Activated effector memory CD4-positive, alpha-beta T cell treated with Interleukin-2 at 50 U/mL for 16 hours (primary cell): ENCODE results near the gene GPS1.

Source experiments
- DNase-seq: peaks from one replicate; pipeline ENCODE4 v3.0.0-alpha.2; 2020

GPS1 gene

DNA sequence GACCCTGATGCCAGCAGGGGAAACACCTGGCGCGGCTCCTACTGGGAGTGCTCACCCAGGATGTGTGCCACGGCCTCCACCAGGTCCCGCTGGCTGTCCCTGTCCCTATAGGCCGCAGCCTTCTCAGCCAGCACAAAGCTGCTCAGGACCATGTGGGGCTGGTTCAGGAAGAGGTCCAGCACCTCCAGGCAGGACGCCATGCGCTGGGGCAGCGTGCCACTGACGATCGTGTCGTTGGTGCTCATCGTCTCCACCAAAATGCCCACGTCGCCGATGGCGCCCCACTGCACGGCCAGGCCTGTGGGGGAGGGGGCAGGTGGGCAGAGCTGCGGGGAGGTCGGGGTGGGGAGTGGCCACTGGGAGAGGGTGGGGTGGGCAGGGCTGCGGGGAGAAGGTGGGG lies 29.8 kb downstream of the GPS1 start:
- DNase-seq: no peak

DNA sequence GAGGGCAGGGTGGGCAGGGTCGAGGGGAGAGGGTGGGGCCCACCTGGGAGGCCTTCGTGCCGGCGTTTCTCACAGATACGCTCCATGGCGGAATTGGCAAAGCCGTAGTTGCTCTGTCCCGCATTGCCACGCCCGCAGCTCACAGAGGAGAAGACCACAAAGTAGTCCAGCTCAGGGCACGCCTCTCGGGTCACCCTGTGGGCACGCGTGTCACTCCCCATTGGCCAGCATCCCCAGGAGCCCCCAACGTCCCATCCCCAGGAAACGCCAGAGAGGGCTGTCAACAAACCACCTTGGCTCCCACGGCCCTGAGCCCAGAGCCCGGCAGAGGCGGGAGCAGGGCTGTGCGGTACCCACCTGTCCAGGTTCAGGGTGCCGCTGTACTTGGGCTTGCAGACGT lies 30.3 kb downstream of the GPS1 start:
- no peak for DNase-seq

DNA sequence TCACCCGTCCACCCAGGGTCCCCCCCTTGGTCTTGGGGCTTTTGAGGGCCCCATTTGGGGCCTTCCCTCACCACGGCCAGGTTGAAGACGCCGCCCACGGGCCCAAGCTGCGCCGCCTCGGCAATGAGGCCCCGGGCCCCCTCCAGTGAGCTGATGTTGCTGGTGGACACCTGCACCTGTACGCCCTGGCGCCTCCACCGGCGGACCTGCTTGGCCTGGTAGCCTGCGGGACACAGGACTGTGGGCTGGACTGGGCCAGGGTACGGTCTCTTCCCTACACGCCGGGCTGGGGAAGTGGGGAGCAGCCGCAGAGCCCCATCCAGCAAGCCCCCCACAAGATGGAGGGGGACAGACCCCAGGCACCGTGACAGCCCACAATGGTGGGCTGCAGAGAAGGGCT lies 30.8 kb downstream of the GPS1 start:
- no peak for DNase-seq

DNA sequence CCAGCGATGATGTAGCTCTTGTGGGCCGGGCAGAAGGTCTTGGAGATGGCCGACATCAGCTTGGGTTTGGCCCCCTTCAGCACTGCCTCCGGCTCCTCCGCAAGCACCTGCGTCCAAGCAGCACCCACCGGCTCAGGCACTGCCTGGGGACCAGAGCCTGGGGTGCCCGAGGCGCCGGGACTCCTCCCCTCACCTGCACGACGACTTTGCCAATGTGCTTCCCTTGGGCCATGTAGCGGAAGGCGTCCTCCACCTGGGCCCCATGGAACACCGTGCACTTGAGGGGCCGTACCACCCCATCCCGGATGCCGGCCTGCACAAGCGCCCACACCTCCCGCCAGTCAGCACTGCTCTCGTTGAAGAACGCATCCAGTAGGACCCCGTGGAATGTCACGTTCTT lies 31.3 kb downstream of the GPS1 start:
- no peak for DNase-seq

DNA sequence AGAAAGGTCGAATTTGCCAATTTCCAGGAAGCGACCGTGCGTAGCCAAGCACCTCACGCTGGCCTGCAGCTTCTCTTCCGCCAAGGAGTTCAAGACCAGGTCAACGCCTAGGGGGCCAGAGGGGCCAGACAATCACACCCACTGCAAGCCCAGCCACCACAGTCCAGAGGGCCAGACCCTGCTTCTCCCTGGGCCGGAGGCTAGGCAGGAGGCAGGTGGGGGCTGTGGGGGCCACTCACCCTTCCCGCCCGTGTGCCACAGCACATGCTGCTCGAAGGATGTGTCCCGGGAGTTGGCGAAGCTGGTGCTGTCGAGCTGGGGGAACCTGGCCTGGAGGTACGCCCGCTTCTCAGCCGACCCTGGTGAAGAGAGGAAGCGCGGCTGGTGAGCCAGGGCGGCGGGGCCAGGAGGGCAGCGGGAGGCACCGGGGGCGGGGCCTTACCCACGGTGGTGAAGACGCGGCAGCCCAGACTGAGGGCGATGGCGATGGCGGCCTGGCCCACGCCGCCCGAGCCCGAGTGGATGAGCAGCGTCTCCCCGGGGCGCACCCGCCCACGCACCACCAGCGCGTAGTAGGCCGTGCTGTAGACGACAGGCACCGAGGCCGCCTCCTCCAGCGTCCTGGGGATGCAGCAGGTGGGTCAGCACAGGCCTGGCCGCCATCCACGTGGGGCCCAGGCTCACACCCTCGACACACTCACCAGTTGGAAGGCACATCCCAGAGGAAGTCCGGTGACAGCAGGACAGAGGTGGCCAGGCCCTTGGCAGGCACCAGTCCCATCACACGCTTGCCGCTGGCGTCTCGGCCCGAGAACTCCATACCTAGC lies 32.0 kb downstream of the GPS1 start:
- DNase-seq: no peak

DNA sequence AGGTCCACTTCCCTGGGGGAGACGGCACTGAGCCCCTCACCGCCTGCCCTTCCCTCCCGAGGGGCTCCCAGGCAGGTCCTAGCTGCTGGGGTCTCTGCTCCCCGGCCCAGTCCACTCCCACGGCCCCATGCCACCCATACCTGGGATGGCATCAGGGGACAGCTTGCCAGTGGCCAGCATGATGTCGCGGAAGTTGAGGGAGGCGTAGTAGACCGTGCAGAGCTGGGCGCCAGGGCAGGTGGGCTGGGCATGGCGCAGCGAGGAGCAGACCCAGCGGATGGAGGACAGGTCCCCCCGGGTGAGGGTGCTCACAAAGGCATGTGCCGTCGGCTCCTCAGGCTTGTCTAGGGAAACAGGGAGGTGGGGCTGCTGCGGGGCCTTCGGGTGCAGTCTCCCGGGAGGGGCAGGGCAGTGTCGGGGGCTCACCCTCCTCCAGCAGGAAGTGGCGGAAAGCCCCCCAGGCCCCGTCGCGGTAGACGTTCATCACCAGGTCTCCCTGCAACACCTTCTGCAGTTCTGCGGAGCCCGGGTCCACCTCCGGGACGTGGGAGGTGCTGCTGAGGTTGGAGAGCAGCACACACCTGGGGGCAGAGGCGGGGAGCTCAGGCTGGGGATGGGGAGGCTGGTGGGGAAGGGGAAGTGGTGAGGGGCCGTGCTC lies 32.8 kb downstream of the GPS1 start:
- DNase-seq: no peak

DNA sequence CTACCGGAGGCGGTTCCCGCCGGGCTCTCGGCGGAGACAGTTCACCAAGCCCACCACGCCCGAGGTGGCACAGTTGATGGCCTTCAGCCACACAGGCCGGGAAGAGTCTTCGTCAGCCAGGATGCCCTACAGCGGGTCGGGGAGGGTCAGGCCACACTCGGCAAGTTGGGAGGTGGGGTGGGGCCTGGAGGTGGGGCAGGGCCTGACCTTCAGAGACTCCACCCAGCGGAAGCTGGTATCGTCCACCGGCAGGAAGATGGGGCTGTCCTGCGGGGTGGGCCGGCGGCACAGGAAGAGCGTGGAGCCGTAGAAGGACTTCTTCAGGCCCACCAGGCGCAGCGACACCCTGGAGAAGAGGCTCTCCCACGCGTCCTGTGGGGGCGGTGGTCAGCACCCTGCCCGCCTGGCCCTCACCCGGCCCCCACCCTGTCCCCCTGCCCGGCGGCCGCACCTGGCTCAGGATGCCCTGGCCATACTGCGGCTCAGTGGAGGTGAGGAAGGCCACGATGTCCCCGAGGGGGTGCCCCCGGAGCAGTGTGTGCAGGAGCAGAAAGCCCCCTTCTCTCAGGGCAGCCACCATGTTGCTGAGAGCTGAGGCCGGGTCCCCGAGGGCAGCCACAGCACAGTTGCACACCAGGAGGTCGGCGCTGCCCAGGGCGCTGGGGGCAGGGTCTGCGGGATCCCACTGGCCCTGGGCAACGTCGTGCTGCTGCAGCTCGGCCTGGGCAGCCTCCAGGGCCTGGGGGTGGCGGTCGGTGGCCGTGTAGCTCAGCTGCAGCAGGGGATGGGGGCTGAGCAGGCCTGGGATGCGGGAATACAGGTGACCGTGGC lies 33.5 kb downstream of the GPS1 start:
- DNase-seq: no peak

DNA sequence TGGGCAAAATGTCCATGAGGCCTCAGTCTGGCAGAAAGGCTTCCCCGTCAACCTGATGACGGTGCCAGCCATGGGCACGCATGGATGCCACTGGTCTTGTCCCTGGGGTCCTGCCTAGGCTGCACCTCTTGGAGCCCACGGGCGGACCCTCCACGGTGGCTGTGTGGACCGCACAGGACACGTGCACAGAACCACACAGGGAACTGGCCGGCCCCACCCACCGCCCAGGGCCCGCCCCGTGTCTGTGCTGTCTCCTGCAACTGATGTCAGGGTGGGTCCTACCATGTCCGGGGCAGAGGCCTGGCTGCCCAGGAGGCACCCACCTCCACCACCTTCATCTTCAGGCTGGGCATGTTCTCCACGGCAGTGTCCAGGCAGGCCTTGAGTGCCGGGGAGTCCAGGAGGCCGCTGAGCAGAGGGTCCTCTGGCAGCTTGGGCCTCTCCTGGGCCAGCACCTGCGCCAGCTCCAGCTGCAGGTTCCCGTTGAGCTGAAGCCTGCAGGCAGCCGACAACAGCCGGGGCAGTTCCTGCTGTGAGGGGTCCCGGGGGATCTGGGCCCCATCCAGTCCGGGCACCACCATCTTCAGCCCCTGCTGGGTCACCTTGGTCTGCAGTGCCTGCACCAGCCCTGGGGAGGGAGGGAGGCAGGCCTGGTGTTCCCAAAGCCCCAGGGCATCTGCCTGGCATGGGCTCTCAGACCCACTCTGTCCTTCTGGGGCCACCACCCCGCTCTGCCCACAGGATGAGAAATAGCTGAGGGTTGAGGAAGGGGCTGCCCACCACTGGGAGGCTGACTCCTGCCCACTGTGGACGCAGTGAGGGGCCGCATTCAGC lies 34.5 kb downstream of the GPS1 start:
- no peak for DNase-seq

DNA sequence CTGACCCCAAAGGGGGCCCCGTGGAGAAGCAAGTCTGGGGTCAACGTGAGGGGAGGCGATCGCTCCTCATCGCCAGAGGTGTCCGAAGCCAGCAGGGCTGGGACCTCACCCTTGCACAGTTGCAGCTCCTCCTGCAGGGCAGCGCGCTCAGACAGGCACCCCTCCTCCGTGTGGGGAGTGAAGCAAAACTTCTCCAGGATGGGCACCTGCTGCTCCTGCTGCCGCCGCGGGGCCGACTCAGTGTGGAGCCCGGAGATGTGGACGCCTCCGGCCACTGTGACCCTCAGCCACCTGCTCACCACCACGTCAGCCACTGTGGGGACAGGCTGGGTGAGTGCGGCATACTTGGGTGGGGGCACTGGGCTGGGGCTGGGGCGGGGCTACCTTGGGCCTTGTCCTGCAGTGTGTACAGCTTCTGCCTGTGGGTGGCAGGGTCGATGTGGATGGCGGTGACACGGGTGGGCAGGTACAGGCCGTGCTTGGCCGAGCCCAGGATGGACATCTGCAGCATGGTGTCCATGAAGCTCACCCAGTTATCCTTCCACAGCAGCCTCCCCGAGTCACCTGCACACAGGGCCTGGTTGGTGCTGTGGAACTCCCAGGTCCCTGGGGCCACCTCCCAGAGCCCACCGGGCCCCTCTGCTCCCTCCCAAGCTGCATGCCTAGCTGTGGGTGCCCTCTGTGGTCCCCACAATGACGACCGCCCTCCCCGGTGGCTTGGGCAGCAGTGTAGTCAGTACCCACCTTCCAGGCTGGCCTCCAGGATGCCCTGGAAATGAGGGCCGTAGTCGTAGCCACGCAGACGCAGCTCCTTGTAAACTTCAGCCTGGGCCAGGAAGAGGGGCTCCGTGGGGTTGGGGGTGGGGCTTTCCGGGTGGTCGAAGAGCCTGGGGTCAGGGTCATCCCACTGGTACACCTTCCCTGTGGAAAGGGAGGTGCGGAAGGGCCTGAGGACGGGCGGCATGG lies 35.5 kb downstream of the GPS1 start:
- no peak for DNase-seq

DNA sequence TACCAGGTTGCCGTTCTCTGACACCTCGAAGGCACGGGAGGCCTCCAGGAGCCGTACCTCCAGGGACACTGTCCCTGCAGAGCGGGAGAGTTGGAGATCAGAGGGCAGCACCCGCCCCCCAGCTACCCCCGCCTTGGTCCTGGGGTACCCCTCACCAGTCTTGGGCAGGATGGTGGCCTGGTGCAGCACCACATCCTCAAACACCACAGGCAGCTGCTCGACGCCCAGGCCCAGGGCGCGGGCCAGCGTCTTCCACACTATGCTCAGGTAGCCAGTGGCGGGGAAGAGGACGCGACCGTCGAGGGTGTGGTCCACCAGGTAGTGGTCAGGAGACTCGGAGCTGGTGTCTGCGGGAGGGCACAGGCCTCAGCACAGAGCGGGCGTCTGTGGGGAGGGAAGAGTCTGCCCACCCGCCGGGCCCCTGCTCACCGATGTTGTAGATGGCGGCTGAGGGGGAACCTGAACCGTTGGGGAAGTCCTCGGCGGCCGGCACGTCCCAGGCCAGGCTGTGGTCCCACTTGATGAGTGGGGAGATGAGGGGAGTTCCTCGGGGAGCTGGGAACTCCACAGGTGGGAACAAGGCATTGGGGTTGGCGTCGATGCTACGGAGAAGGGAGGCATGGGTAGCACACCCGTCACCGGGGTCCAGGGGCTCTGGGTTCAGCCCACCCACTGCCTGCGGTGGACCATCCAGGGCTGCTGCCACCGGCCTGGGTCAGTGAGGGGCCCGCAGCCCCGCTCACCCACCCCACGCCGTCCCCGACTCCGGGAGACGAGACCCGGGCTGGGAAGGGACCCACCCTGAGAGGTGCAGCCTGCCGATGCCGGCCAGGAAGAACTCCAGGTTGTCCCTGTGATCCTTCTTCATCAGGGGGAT lies 36.5 kb downstream of the GPS1 start:
- DNase-seq: no peak

DNA sequence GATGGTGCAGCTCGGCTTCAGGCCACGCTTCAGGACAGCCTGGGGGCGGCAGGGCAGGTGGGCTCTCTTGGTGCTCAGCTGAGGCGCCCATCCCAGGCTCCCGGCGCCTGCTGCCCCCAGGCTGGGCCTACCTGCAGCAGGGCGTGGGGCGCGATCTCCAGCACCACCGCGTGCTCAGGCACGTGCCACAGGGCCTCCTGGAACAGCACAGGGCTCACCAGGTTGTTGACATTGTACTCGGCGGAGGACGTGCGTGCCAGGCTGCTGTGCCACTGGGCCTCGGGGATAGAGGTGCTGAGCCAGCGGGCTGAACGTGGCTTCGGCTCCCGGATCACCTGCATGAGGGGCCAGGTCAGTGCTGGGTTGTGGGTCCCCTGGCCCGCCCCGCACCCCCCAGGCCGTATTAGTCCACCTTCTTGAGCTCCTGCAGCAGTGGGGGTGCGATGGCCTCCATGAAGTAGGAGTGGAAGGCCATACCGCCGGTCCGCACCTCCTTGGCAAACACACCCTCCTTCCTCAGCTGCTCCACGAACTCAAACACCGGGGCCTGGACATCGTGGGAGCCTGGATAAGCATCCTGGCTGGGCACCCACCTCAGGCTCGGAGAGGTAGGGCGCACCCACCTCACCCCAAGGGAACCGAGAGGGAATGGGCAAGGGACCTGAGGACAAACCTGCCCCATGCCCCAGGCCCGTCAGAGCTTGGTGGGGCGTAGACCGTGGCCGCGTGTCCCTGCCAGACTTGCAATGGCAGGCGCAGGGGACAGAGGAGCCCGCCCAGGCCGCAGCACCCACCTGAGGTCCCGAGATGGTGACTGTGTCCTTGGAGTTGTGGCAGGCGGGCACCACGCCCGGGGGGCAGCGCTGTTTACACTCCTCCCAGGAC lies 37.4 kb downstream of the GPS1 start:
- no peak for DNase-seq

DNA sequence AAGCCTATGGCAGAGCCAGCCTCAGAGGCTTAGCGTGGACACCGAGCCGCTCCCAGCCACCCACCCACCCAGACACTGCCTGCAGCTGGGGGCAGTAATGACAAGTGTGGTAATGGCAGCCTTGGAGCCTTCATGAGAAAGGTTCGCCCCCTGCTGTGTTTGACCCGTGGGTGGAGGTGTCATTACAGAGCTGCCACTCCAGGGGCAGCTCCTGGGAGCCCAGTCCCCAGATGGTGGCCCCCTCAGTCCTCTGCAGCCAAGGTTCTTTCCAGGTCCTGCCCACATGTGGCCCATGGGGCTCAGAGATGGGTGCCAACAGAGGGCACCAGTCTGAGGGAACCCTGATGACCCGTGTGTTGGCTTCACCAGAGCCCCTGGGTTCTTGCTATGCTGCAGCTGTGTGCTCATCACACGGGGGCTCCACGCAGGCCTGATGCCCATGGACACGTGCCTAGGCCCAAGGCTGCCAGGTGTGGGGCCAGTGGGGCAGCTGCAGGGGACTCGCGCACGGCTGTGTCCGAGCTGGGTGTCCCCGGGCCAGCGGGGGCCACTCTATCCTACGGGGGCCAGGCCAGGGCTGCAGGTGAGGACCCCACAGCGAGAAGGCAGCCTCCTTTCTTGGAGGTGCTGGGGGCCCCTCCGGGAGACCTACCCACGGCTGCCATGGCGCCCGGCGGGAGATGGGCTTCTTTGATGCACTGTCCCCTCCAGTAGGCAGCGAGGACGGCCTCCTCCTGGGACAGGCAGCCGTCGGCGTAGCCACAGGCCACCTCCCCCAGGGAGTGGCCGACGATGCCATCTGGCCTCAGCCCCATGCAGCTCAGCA lies 38.2 kb downstream of the GPS1 start:
- DNase-seq: no peak

DNA sequence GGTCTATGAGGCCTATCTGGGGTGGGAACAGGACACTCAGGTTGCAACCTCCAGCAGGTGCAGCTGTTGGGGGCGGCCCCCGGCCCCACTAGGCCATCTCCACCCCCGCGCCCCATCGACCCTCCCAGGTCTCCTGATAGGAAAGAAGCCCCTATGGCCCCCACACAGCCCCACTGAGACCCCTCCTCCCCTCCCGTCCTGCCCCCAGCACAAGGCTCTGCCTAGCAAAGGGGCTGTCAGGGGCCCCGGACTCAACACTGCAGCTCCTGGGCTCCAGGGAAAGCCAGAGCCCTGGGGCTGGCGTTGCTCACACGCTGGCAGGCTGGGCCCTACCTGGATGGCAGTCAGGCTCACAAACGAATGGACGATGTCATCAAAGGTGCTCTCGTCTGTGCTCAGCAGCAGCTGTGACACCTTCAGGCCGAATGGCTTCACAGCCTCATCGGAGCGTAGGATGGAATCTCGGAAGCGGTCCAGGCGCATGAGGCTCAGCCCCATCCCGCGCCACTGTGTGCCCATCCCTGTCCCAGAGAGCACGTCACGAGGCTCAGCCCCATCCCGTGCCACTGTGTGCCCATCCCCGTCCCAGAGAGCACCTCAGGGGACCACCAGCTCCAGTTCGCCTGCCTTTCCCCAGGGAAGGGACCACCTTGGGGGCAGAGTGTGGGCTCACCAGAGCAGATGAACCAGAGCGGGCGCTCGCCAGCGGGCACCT lies 39.0 kb downstream of the GPS1 start:
- no peak for DNase-seq

DNA sequence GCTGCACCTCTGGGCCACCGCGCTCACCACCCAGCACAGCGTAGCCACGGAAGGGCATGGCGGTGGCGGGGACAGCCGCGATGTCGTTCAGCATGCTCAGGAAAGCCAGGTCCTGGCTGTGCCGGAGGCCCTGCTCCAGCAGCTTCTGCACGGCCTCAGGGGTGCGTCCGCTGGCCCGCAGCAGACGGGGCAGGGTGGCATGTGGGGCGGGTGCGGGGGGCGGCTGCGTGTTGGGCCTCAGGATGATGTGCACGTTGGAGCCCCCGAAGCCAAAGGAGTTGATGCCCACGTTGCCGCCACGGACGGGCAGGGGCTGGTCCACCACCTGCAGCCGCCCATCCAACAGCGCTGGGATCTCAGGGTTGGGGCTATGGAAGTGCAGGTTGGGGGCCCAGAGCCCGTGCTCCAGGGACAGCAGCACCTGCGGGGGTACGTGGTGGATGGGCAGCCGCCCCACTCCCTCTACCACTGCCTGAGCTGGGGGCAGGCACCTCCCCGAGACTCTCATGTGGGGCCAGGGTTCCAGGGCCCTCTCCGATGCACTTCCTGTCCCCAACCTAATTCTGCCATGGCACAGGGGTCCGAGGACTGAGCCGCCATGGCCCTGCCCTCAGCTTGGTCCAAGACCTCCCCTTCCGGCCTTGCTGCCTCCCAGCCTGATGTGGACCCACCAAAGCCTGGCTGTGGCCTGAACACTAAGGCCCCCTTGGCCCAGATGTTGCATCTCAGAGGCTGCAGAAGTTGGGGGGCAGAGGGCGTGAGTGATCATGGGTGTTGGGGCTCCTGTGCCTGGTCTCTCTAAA lies 39.8 kb downstream of the GPS1 start:
- no peak for DNase-seq

DNA sequence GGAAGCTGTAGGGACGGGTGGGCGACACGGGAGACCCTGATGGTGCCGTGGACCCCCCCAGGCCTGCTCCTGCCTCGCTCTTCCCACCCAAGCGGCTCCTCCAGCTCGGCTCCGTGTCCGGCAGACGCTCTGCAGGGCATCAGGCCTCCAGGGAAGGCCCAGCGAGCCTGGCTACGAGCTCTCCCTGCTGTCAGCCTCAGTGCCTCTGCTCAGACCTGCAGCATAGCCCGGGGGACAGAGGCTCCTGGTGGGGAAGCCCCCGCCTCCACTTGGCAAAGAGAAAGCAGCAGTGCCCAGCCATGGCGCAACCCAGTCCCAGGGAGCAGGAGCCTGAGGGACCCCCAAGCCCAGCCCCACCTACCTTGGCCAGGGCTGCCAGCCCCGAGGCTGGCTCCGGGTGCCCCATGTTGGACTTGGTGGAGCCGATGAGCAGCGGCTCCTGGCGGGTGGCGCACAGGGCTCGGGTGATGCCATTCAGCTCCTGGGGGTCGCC lies 40.4 kb downstream of the GPS1 start:
- no peak for DNase-seq

DNA sequence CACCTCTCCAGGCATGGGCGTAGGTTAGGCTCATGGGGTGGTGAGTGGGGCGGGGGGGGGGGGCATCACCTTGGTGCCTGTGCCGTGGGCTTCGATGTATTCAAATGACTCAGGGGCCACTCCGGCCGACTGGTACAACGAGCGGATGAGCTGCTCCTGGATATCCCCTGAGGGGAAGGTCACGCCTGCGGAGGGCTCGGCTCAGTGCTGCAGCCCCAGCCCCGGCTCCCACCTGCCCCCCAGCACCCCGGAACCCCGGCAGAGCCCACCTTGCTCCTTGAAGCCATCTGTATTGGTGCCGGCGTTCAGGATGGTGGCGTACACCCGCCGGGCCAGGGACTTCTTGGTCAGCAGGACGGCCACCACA lies 40.9 kb downstream of the GPS1 start:
- DNase-seq: no peak
